ENCODE data around the gene GATAD2B.
A peak's percentile ranks its signal among the peaks of the same experiment; 100 is the strongest.

The GATAD2B gene

GRCh38 chr1:153805886-153806719, 116.7 kb downstream of the GATAD2B start:
- TF ChIP-seq GABPA (IDR thresholded peaks at IDR 0.05; ENCODE audit: low read depth) (no peak), SPI1 (IDR thresholded peaks at IDR 0.05; ENCODE audit: borderline replicate concordance, low read depth) (no peak), REST (IDR thresholded peaks at IDR 0.05; ENCODE audit: insufficient replicate concordance, low read depth) (no peak), POLR2AphosphoS5 (IDR thresholded peaks at IDR 0.05; ENCODE audit: low read depth) (no peak), CTCF (IDR thresholded peaks at IDR 0.05; ENCODE audit: insufficient read depth, low read length) (no peak)
- DNase-seq (ENCODE audit: low read depth in 1 of 2, low spot score in 1 of 2) = peak in 1 of 2 experiments; percentile 39

GRCh38 chr1:153805042-153805745, 117.6 kb downstream of the GATAD2B start:
- H3K27me3 ChIP-seq (ENCODE audit: insufficient read depth, poor library complexity, severe bottlenecking) = no peaks in the 10 kb centered on the region
- peak; percentile 77 to 89 for DNase-seq (ENCODE audit: low read depth in 1 of 2, low spot score in 1 of 2)
- H3K27ac ChIP-seq (replicated peaks) = peak overlapping the region; percentile 46
- TF ChIP-seq CTCF (IDR thresholded peaks at IDR 0.05; ENCODE audit: insufficient read depth, low read length) (no peak), SPI1 (IDR thresholded peaks at IDR 0.05; ENCODE audit: borderline replicate concordance, low read depth) (peak; percentile 90)
- H3K4me3 ChIP-seq (replicated peaks; ENCODE audit: insufficient read depth, low read length) = no peak overlapping the region

More at GRCh38 chr1:153805886-153806719, 116.7 kb downstream of the GATAD2B start:
- H3K27me3 ChIP-seq (ENCODE audit: insufficient read depth, poor library complexity, severe bottlenecking) = no peaks in the 10 kb centered on the region
- H3K27ac ChIP-seq (replicated peaks) = peak overlapping the region; percentile 46
- H3K4me3 ChIP-seq (replicated peaks; ENCODE audit: insufficient read depth, low read length) = no peak overlapping the region

GRCh38 chr1:153804112-153804511, 118.7 kb downstream of the GATAD2B start:
- Histone ChIP-seq H3K27ac (replicated peaks) (no peak overlapping the region), H3K4me3 (replicated peaks; ENCODE audit: insufficient read depth, low read length) (no peak overlapping the region)
- no peak for DNase-seq (ENCODE audit: low read depth in 1 of 2, low spot score in 1 of 2)

More at GRCh38 chr1:153804112-153804511, 118.7 kb downstream of the GATAD2B start:
- no peaks in the 10 kb centered on the region for H3K27me3 ChIP-seq (ENCODE audit: insufficient read depth, poor library complexity, severe bottlenecking)
- TF ChIP-seq GABPA (IDR thresholded peaks at IDR 0.05; ENCODE audit: low read depth) (no peak), REST (IDR thresholded peaks at IDR 0.05; ENCODE audit: insufficient replicate concordance, low read depth) (no peak), POLR2AphosphoS5 (IDR thresholded peaks at IDR 0.05; ENCODE audit: low read depth) (no peak), CTCF (IDR thresholded peaks at IDR 0.05; ENCODE audit: insufficient read depth, low read length) (no peak)
